ENCODE measurements around the gene ST3GAL2. TPM values are rescaled to one million over a fixed set of nuclear protein-coding genes. Genes with fewer than 3 reads are reported as not detected.
A peak's percentile ranks its signal among the peaks of the same experiment; 100 is the strongest.
"Not testable (repeated sequence)": the region's sequence is repeated elsewhere in the genome, so short reads cannot be mapped to it uniquely, and the experiment has no call there.

ST3GAL2 gene
- total and polyA plus RNA-seq, 8 donors: 2.6 to 51.3 (median 11.7) TPM

DNA sequence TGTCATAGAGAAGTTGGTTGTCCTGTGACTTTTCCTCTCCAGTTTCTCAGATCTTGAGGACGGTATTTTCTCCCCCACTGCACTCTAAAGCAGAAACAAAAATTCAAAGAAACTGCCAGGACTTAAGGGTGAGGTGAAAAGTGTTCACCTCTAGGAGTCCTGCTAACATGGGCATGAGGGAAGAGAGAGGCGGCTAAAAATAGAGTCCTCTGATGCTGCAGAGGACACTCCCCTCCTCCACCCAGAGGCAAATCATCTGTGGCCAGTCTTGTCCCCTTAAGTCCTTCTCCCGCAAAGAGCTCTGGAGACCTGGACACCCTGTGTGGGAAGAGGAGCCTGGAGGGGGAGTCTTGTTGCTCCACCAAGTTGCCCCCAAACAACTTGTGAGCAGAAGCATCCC lies 96.9 kb downstream of the ST3GAL2 start:
- no peak for DNase-seq
- no peaks in the 10 kb centered on the region for H3K27me3 ChIP-seq
- H3K36me3 ChIP-seq: peaks cover 0 to under 1% (median 0%) of the 10 kb centered on the region in 4 donors
- no peaks in the 10 kb centered on the region for H3K9me3 ChIP-seq
- no peak overlapping the region for H3K27ac ChIP-seq
- WGBS, 5 donors: 62 to 77% (median 74%) methylated on average over 3 of the region's 3 CpGs
- H3K4me3 ChIP-seq: no peak overlapping the region
- intact Hi-C loops (cut with DNase I; ENCODE audit: low total_unique reads): no loop called here
- H3K4me1 ChIP-seq: peaks cover 5 to 12% (median 9%) of the 10 kb centered on the region in 4 donors
- no peak for TF ChIP-seq POLR2AphosphoS5 (IDR thresholded peaks at IDR 0.05)

DNA sequence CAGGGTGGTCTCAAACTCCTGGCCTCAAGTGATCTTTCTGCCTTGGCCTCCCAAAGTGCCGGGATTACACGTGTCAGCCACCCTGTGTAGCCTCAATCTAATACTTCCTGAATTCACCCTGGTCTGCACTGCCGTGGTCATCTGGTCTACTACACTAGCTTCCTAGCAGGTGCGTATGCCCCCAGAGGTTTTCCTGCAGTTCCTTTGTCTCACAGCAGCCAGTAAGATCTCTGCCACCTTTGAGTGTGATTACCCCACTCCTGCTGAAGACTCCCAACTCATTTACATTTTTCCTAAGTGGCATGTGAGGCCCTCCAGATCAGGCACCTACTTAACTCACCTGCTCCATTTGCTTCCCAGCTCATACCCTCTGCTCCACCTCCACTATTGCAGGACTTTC lies 97.3 kb downstream of the ST3GAL2 start:
- DNase-seq: no peak
- 76 to 80% (median 79%) methylated on average over 4 of the region's 4 CpGs for WGBS, 5 donors
- Histone ChIP-seq H3K36me3 (peaks cover 0 to 4% (median 4%) of the 10 kb centered on the region in 4 donors), H3K27ac (no peak overlapping the region), H3K4me3 (no peak overlapping the region), H3K27me3 (no peaks in the 10 kb centered on the region), H3K4me1 (peaks cover 5 to 12% (median 9%) of the 10 kb centered on the region in 4 donors), H3K9me3 (no peaks in the 10 kb centered on the region)
- intact Hi-C loops (cut with DNase I; ENCODE audit: low total_unique reads): no loop called here
- TF ChIP-seq, protein P1, sequence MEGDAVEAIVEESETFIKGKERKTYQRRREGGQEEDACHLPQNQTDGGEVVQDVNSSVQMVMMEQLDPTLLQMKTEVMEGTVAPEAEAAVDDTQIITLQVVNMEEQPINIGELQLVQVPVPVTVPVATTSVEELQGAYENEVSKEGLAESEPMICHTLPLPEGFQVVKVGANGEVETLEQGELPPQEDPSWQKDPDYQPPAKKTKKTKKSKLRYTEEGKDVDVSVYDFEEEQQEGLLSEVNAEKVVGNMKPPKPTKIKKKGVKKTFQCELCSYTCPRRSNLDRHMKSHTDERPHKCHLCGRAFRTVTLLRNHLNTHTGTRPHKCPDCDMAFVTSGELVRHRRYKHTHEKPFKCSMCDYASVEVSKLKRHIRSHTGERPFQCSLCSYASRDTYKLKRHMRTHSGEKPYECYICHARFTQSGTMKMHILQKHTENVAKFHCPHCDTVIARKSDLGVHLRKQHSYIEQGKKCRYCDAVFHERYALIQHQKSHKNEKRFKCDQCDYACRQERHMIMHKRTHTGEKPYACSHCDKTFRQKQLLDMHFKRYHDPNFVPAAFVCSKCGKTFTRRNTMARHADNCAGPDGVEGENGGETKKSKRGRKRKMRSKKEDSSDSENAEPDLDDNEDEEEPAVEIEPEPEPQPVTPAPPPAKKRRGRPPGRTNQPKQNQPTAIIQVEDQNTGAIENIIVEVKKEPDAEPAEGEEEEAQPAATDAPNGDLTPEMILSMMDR (IDR thresholded peaks at IDR 0.05): no peak
- TF ChIP-seq POLR2AphosphoS5 (IDR thresholded peaks at IDR 0.05) (no peak), EP300 (IDR thresholded peaks at IDR 0.05) (no peak), POLR2A (IDR thresholded peaks at IDR 0.05) (no peak)

DNA sequence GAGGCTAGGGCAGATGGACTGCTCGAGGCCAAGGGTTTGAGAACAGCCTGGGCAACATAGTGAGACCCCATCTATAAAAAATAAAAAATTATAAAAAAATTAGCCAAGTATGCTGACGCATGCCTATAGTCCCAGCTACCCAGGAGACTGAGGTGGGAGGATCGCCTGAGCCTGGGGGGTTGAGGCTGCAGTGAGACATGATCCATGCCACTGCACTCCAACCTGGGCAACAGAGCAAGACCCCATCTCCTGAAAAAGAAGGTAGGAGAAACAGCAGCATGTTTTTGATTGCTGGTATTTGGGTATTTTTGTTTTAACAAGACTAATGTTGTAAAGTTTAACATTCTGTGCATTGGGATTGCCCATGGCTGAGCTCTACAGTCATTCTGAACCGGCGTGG lies 101.1 kb downstream of the ST3GAL2 start:
- H3K36me3 ChIP-seq: peaks cover 24 to 40% (median 39%) of the 10 kb centered on the region in 4 donors
- DNase-seq: no peak
- TF ChIP-seq, protein P1 (IDR thresholded peaks at IDR 0.05): no peak
- intact Hi-C loops (cut with DNase I; ENCODE audit: low total_unique reads): no loop called here
- H3K27ac ChIP-seq: no peak overlapping the region
- no peak overlapping the region for H3K4me3 ChIP-seq
- no peaks in the 10 kb centered on the region for H3K4me1 ChIP-seq
- H3K27me3 ChIP-seq: no peaks in the 10 kb centered on the region
- no peaks in the 10 kb centered on the region for H3K9me3 ChIP-seq
- 94 to 98% (median 97%) methylated on average over 5 of the region's 5 CpGs for WGBS, 5 donors

DNA sequence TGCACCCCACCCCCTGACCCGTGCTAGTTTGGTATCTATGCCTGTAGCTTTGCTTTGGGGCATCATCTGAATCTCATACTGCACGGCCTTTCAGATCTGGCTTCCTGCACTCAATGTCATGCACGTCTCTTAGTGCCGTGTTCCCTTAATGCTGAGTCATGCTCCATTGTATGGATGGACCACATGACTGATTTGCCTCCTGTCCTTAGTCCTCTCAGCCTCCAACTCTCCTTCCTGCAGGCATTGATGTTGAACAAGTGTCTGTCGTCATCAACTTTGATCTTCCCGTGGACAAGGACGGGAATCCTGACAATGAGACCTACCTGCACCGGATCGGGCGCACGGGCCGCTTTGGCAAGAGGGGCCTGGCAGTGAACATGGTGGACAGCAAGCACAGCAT lies 106.2 kb downstream of the ST3GAL2 start:
- H3K4me3 ChIP-seq; intact Hi-C loops (cut with DNase I; ENCODE audit: low total_unique reads); H3K9me3 ChIP-seq; H3K27me3 ChIP-seq; H3K4me1 ChIP-seq; DNase-seq; H3K27ac ChIP-seq: not testable (repeated sequence)
- H3K36me3 ChIP-seq: peaks cover 38 to 89% (median 87%) of the 10 kb centered on the region in 4 donors
- 64 to 86% (median 73%) methylated on average over 4 to 8 of the region's 12 CpGs for WGBS, 5 donors

DNA sequence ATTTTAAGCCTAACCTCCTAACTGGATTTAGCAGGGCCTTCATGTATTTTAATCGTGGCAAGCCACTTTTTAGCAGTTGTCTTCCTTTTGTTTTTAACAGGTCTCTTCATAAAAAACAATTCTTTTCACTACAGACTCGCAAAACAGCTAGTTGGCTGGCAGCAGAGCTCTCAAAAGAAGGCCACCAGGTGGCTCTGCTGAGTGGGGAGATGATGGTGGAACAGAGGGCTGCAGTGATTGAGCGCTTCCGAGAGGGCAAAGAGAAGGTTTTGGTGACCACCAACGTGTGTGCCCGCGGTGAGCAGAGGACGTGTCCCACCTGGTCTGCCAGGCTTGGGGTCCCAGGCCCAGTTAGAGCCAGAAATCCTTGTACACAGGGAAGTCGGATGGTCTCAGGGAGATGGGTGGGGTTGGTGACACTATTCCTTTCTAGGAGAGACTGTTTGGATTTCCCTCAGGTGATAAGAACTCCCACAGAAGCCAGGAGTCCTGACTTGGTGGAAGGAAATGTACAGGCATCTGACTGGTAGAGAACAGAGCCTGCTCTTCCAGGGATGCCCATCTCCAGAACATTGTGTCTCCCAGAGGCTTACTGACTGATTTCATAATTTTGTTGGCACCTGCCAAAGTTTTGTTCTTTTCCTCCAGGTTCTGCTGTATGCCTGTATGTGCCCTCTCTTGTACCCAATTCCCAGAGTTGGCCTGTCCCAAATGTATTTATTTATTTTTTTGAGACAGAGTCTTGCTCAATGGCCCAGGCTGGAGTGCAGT lies 107.1 kb downstream of the ST3GAL2 start:
- no peaks in the 10 kb centered on the region for H3K27me3 ChIP-seq
- peaks cover 40 to 96% (median 95%) of the 10 kb centered on the region in 4 donors for H3K36me3 ChIP-seq
- DNase-seq: peak in 1 of 2 donors; percentile 12
- 43 to 66% (median 61%) methylated on average over 9 of the region's 9 CpGs for WGBS, 5 donors
- peak overlapping the region in 1 of 5 donors; percentile 25 for H3K27ac ChIP-seq
- intact Hi-C loops (cut with DNase I; ENCODE audit: low total_unique reads): no loop called here
- H3K9me3 ChIP-seq: no peaks in the 10 kb centered on the region
- peaks cover 0 to 6% (median 1%) of the 10 kb centered on the region in 4 donors for H3K4me1 ChIP-seq
- H3K4me3 ChIP-seq: no peak overlapping the region
- TF ChIP-seq, protein P1 (IDR thresholded peaks at IDR 0.05): peak in 3 of 7 experiments; percentile 25 to 26 (median 25)
- TF ChIP-seq POLR2A (IDR thresholded peaks at IDR 0.05): no peak
